Right lobe of liver (tissue), 6 donors: Measurements from ENCODE around the gene ANP32D. TPM values are rescaled to one million over a fixed set of nuclear protein-coding genes. Genes with fewer than 3 reads are reported as not detected.
"Not testable (repeated sequence)": the region's sequence is repeated elsewhere in the genome, so short reads cannot be mapped to it uniquely, and the experiment has no call there.

Source experiments
- ATAC-seq, 4 donors: fragments of 200-7000 bp; cut with Tn5 transposase; one replicate each; pipeline ENCODE4 v1.9.1; 2020; ENCODE audit warnings: mild to moderate bottlenecking in 4 of 4, moderate library complexity in 4 of 4
- DNase-seq, 3 donors: peaks; one replicate each; pipeline ENCODE4 v3.0.0-alpha.2; 2020
- H3K27ac ChIP-seq, 3 donors: fragments of 200-600 bp; one replicate each; pipeline ENCODE4 v1.8.0; 2022
- H3K27me3 ChIP-seq, 2 donors: fragments of 200-600 bp; one replicate each; pipeline ENCODE4 v1.8.0; 2022
- H3K36me3 ChIP-seq, 4 donors: fragments of 200-600 bp; sonication (generic) in 1 of 4; one replicate each; pipeline versions ENCODE4 v1.5.1 to v1.8.0; 2017 to 2022; ENCODE audit warnings: control low read depth in 1 of 4
- H3K4me1 ChIP-seq, 4 donors: fragments of 200-600 bp; sonication (generic) in 1 of 4; one replicate each; pipeline versions ENCODE4 v1.5.1 to v1.8.0; 2017 to 2022; ENCODE audit warnings: control low read depth in 1 of 4
- H3K4me3 ChIP-seq, 3 donors: fragments of 200-600 bp; one replicate each; pipeline ENCODE4 v1.8.0; 2022
- H3K9me3 ChIP-seq, 4 donors: fragments of 200-600 bp; sonication (generic) in 1 of 4; one replicate each; pipeline versions ENCODE4 v1.5.1 to v1.8.0; 2017 to 2022; ENCODE audit warnings: control low read depth in 1 of 4
- POLR2A ChIP-seq: fragments of 450-650 bp; IDR thresholded peaks from one replicate; pipeline ENCODE4 v1.6.1; 2017; ENCODE audit warnings: antibody characterized with exemption, mild to moderate bottlenecking
- WGBS: methylation state at CpG from one replicate; pipeline ENCODE4 v1.1.6; 2018; ENCODE audit warnings: low coverage, low lambda C conversion rate; ENCODE audit not compliant: insufficient coverage; ENCODE audit errors: missing lambda C conversion rate; 5-methylcytosine and 5-hydroxymethylcytosine counted together
- intact Hi-C, 2 donors: fragments of 100-400 bp; cut with DNase I; formaldehyde crosslinking; loops; one replicate each; pipeline versions ENCODE4 v1.11.2 to v1.14.1; 2022
- long read RNA-seq: library from polyadenylated mRNA; unstranded; transcript quantifications from one replicate; pipeline ENCODE4 v2.0.0, GENCODE V29; 2019
- total RNA-seq, 6 experiments: library from RNA; depleted of rRNA in 2 of 6; stranded (reverse); fragments of >200 nt in 2 of 6; fragmentation: NEBNext Ultra II Directional in 3 of 6; extraction: Animal tissue kit (Norgen Biotek cat#: 25700) in 3 of 6; gene quantifications; one replicate each; pipeline versions ENCODE4 v1.1.0 to v1.2.4, GENCODE V29; 2016 to 2023
- TF ChIP-seq, protein P1 (sequence below), 4 donors: fragments of 200-600 bp in 3 of 4; fragments of 450-650 bp in 1 of 4; IDR thresholded peaks; one replicate each; pipeline versions ENCODE4 v1.5.1 to v1.8.0; 2016 to 2022; ENCODE audit warnings: antibody characterized with exemption in 4 of 4, mild to moderate bottlenecking in 2 of 4
- donor health status: DM: no; HTN: yes; CAD: no.
- donor health status: DM: no; HTN: no; CAD: no.
- donor health status: DM: no; HTN: no; CAD: no.
- donor health status: DM: no; HTN: yes; CAD: no.
- donor health status: DM: no; HTN: yes; CAD: no.

ANP32D gene
- not detected for total RNA-seq
- long read RNA-seq: 0 reads

DNA sequence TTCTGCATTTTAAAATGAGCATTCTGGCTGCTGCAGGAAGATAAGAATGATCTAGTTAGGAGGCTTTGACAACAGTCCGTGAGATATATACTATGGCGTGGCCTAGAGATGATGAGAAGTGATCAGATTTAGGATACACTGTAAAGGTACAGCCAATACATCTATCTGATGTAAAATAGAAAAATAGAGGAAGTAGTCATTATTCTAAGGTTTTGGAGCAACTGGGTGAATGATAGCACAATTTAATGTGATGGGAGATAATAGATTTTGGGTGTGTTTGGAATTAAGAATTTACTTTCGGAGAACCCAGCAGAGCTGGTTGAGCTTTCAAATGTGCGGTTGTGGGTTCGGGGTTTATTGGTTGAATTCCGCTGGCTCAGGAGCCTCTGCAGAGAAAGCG, at the start of gene ANP32D:
Gene ANP32D, plus strand, starts transcription at position 301 of the 400 bp plus-strand sequence. CDS start 106 bp downstream, outside the sequence.
- H3K4me1 ChIP-seq: no peaks in the 10 kb centered on the region
- no peaks in the 10 kb centered on the region for H3K27me3 ChIP-seq
- H3K27ac ChIP-seq: no peak within 1 kb of the TSS
- H3K9me3 ChIP-seq: no peaks in the 10 kb centered on the region
- ATAC-seq: no peak
- 80% methylated on average over 7 of the region's 7 CpGs for WGBS
- intact Hi-C loops: no loop called here
- no peaks in the 10 kb centered on the region for H3K36me3 ChIP-seq
- no peak within 1 kb of the TSS for H3K4me3 ChIP-seq
- no peak for DNase-seq
- no peak for TF ChIP-seq POLR2A
- TF ChIP-seq, protein P1, sequence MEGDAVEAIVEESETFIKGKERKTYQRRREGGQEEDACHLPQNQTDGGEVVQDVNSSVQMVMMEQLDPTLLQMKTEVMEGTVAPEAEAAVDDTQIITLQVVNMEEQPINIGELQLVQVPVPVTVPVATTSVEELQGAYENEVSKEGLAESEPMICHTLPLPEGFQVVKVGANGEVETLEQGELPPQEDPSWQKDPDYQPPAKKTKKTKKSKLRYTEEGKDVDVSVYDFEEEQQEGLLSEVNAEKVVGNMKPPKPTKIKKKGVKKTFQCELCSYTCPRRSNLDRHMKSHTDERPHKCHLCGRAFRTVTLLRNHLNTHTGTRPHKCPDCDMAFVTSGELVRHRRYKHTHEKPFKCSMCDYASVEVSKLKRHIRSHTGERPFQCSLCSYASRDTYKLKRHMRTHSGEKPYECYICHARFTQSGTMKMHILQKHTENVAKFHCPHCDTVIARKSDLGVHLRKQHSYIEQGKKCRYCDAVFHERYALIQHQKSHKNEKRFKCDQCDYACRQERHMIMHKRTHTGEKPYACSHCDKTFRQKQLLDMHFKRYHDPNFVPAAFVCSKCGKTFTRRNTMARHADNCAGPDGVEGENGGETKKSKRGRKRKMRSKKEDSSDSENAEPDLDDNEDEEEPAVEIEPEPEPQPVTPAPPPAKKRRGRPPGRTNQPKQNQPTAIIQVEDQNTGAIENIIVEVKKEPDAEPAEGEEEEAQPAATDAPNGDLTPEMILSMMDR (IDR thresholded peaks at IDR 0.05): no peak

DNA sequence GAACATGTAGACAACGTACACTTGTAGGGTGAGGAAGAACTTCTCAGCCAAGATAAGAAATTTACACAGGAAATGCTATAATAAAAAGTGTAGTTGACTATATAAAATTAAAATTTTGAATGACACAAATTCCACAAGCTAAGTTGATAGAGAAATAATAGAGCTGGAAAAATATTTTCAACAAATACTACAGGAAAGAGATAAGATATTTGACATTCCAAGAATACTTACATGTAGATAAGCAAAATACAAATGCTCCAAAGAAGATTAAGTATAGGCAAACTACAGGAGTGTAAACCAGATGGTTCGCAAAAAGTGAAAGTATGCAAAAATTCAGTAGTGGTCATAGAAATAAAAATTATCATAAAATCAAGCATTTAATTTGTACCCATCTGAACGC, 49.2 kb upstream of the ANP32D start:
- 24% methylated on average over 3 of the region's 3 CpGs for WGBS
- Histone ChIP-seq H3K4me3 (no peak overlapping the region), H3K4me1 (no peaks in the 10 kb centered on the region), H3K9me3 (no peaks in the 10 kb centered on the region), H3K27ac (no peak overlapping the region), H3K27me3 (no peaks in the 10 kb centered on the region), H3K36me3 (no peaks in the 10 kb centered on the region)
- intact Hi-C loops: no loop called here
- DNase-seq: no peak
- peak in 2 of 4 donors; percentile 20 to 49 for ATAC-seq
- TF ChIP-seq, protein P1 (IDR thresholded peaks at IDR 0.05): no peak
- TF ChIP-seq POLR2A: no peak

DNA sequence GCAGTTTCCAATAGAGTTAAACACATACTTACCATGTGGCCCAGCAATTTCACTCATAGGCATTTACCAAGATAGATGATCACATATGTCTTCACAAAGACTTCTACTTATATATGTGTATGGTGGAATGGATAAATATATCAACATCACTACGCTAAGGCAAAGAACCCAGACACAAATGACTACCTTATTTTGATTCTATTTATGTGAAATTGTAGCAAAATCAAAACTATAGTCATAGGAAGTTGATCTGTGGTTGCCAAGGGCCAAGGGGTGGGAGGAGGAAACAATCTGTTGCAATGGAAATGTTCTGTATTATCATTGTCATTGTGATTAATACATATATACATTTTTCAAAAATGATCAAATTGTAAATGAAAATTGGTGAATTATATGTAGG, 47.7 kb upstream of the ANP32D start:
- TF ChIP-seq POLR2A: no peak
- TF ChIP-seq, protein P1 (IDR thresholded peaks at IDR 0.05): no peak
- 73% methylated on average over 1 of the region's 1 CpG for WGBS
- H3K27ac ChIP-seq: no peak overlapping the region

DNA sequence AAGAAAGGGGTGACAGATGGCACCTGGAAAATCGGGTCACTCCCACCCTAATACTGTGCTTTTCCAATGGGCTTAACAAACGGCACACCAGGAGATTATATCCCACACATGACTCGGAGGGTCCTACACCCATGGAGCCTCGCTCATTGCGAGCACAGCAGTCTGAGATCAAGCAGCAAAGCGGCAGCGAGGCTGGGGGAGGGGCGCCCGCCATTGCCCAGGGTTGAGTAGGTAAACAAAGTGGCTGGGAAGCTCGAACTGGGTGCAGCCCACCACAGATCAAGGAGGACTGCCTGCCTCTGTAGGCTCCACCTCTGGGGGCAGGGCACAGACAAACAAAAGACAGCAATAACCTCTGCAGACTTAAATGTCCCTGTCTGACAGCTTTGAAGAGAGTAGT, 38.3 kb upstream of the ANP32D start:
- intact Hi-C loops, DNase-seq: not testable (repeated sequence)

More for the DNA sequence above, 47.7 kb upstream of the ANP32D start:
- Histone ChIP-seq H3K36me3 (no peaks in the 10 kb centered on the region), H3K4me3 (no peak overlapping the region), H3K9me3 (no peaks in the 10 kb centered on the region), H3K27me3 (no peaks in the 10 kb centered on the region), H3K4me1 (no peaks in the 10 kb centered on the region)
- DNase-seq: no peak
- intact Hi-C loops: no loop called here
- no peak for ATAC-seq

DNA sequence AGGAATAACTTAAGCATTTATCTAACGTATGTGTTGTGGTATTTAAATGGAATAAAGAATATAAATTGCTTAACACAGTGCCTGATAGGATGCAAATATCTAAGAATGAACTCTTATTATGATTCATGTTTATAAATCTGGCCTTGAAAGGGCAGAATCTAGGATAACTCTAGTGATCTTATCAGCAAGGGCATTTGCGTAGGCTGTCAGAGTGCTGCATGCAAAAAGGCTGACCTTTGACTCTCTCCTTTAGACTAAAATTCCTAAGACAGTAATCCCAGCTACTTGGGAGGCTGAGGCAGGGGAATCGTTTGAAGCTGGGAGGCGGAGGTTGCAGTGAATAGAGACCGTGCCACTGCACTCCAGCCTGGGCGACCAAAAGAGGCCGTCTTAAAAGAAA, 31.3 kb upstream of the ANP32D start:
- TF ChIP-seq POLR2A: no peak
- TF ChIP-seq, protein P1 (IDR thresholded peaks at IDR 0.05): no peak
- Histone ChIP-seq H3K36me3 (no peaks in the 10 kb centered on the region), H3K9me3 (no peaks in the 10 kb centered on the region), H3K27ac (no peak overlapping the region), H3K4me1 (no peaks in the 10 kb centered on the region), H3K4me3 (no peak overlapping the region), H3K27me3 (no peaks in the 10 kb centered on the region)
- 63% methylated on average over 7 of the region's 7 CpGs for WGBS
- intact Hi-C loops: no loop called here
- ATAC-seq (no peak), DNase-seq (no peak)

More for the DNA sequence above, 38.3 kb upstream of the ANP32D start:
- ATAC-seq, H3K27ac ChIP-seq, H3K4me3 ChIP-seq, H3K9me3 ChIP-seq, H3K4me1 ChIP-seq, H3K36me3 ChIP-seq, H3K27me3 ChIP-seq: not testable (repeated sequence)
- 85% methylated on average over 4 of the region's 10 CpGs for WGBS
